ENCODE measurements around the gene LYZ. TPM values are rescaled to one million over a fixed set of nuclear protein-coding genes. Genes with fewer than 3 reads are reported as not detected.
A peak's percentile ranks its signal among the peaks of the same experiment; 100 is the strongest.

LYZ gene
- total RNA-seq, 3 donors from 2014 or later (not counting 1 experiment from before 2014, with no cell fraction given) = 83.1 to 337 (median 146) TPM

- intact Hi-C loops (cut with micrococcal nuclease) = no loop called here
- H3K27ac ChIP-seq (ENCODE audit: low read length) = no peak overlapping the region
- ATAC-seq = no peak
- no peaks in the 10 kb centered on the region for H3K36me3 ChIP-seq (ENCODE audit: control insufficient read depth, insufficient read depth, low read length)
- no peak overlapping the region for H3K4me3 ChIP-seq (ENCODE audit: low read length)
- DNase-seq = no peak
- Mint-ChIP-seq H3K27me3 (ENCODE audit: low read depth in 2 of 2) (peaks cover 0 to 5% of the 10 kb centered on the region in 2 donors), H3K27ac (no peak overlapping the region), H3K4me3 (no peak overlapping the region), H3K9me3 (no peaks in the 10 kb centered on the region), H3K4me1 (no peaks in the 10 kb centered on the region), H3K36me3 (no peaks in the 10 kb centered on the region)
- no peaks in the 10 kb centered on the region for H3K27me3 ChIP-seq (ENCODE audit: control insufficient read depth, insufficient read depth, low read length)
- no peaks in the 10 kb centered on the region for H3K9me3 ChIP-seq (ENCODE audit: control insufficient read depth, insufficient read depth, low read length)
- WGBS (ENCODE audit: insufficient coverage) = 92% methylated on average over 2 of the region's 2 CpGs
- H3K4me1 ChIP-seq (ENCODE audit: control insufficient read depth, insufficient read depth, low read length) = no peaks in the 10 kb centered on the region
- no peak for TF ChIP-seq CTCF (IDR thresholded peaks at IDR 0.05)
Observed at GRCh38 chr12:69339999-69340398, 8.2 kb upstream of the LYZ start.

- H3K4me1 ChIP-seq (ENCODE audit: control insufficient read depth, insufficient read depth, low read length) = no peaks in the 10 kb centered on the region
- H3K4me3 ChIP-seq (ENCODE audit: low read length) = no peak overlapping the region
- Mint-ChIP-seq H3K27ac (no peak overlapping the region), H3K4me3 (no peak overlapping the region), H3K9me3 (no peaks in the 10 kb centered on the region), H3K27me3 (ENCODE audit: low read depth in 2 of 2) (peaks cover 0 to 5% of the 10 kb centered on the region in 2 donors), H3K36me3 (no peaks in the 10 kb centered on the region), H3K4me1 (no peaks in the 10 kb centered on the region)
- WGBS (ENCODE audit: insufficient coverage) = 20% methylated on average over 4 of the region's 5 CpGs
- intact Hi-C loops (cut with micrococcal nuclease) = no loop called here
- H3K9me3 ChIP-seq (ENCODE audit: control insufficient read depth, insufficient read depth, low read length) = no peaks in the 10 kb centered on the region
- H3K27me3 ChIP-seq (ENCODE audit: control insufficient read depth, insufficient read depth, low read length) = no peaks in the 10 kb centered on the region
- peak in 1 of 3 donors; percentile 52 for ATAC-seq
- no peaks in the 10 kb centered on the region for H3K36me3 ChIP-seq (ENCODE audit: control insufficient read depth, insufficient read depth, low read length)
- TF ChIP-seq CTCF (IDR thresholded peaks at IDR 0.05) = no peak
- DNase-seq = no peak
- H3K27ac ChIP-seq (ENCODE audit: low read length) = no peak overlapping the region
Observed at GRCh38 chr12:69341328-69341727, 6.9 kb upstream of the LYZ start.

GRCh38 chr12:69342421-69342820 lies 5.8 kb upstream of the LYZ start:
- no peak overlapping the region for H3K27ac Mint-ChIP-seq
- Histone ChIP-seq H3K27ac (ENCODE audit: low read length) (no peak overlapping the region), H3K9me3 (ENCODE audit: control insufficient read depth, insufficient read depth, low read length) (no peaks in the 10 kb centered on the region), H3K4me3 (ENCODE audit: low read length) (no peak overlapping the region), H3K27me3 (ENCODE audit: control insufficient read depth, insufficient read depth, low read length) (no peaks in the 10 kb centered on the region), H3K4me1 (ENCODE audit: control insufficient read depth, insufficient read depth, low read length) (no peaks in the 10 kb centered on the region), H3K36me3 (ENCODE audit: control insufficient read depth, insufficient read depth, low read length) (no peaks in the 10 kb centered on the region)
- H3K9me3 Mint-ChIP-seq = no peaks in the 10 kb centered on the region
- no peak for TF ChIP-seq CTCF (IDR thresholded peaks at IDR 0.05)
- ATAC-seq (no peak), DNase-seq (no peak)
- no peaks in the 10 kb centered on the region for H3K36me3 Mint-ChIP-seq
- peaks cover 0 to 5% of the 10 kb centered on the region in 2 donors for H3K27me3 Mint-ChIP-seq (ENCODE audit: low read depth in 2 of 2)
- H3K4me3 Mint-ChIP-seq = no peak overlapping the region
- WGBS (ENCODE audit: insufficient coverage) = 84% methylated on average over 2 of the region's 2 CpGs
- intact Hi-C loops (cut with micrococcal nuclease) = no loop called here
- no peaks in the 10 kb centered on the region for H3K4me1 Mint-ChIP-seq

DNA sequence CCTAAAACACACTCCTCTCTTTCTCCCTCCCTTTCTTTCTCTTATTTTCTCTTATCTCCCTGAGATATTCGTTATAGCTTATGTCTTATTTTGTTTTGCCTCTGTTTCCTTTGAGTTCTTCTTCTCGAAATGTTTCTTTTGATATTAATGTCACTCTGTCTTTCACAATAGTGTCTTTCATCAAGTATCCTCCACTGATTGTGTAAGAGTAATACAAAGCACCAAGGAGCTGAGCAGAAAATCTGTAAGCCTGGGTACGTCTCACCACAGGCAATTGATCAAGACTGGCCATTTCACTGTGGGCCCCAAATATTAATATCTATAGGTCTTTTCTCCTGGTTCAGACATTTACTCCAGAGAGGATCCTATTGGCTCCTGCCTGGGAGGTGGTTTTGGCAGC lies 4.8 kb upstream of the LYZ start:
- Mint-ChIP-seq H3K27me3 (ENCODE audit: low read depth in 2 of 2) (peaks cover 0 to 5% of the 10 kb centered on the region in 2 donors), H3K4me1 (no peaks in the 10 kb centered on the region), H3K9me3 (no peaks in the 10 kb centered on the region), H3K27ac (no peak overlapping the region), H3K36me3 (no peaks in the 10 kb centered on the region), H3K4me3 (no peak overlapping the region)
- TF ChIP-seq CTCF (IDR thresholded peaks at IDR 0.05) = no peak
- Histone ChIP-seq H3K4me1 (ENCODE audit: control insufficient read depth, insufficient read depth, low read length) (no peaks in the 10 kb centered on the region), H3K4me3 (ENCODE audit: low read length) (no peak overlapping the region), H3K27me3 (ENCODE audit: control insufficient read depth, insufficient read depth, low read length) (no peaks in the 10 kb centered on the region), H3K36me3 (ENCODE audit: control insufficient read depth, insufficient read depth, low read length) (no peaks in the 10 kb centered on the region), H3K9me3 (ENCODE audit: control insufficient read depth, insufficient read depth, low read length) (no peaks in the 10 kb centered on the region), H3K27ac (ENCODE audit: low read length) (no peak overlapping the region)
- 94% methylated on average over 2 of the region's 3 CpGs for WGBS (ENCODE audit: insufficient coverage)
- ATAC-seq (no peak), DNase-seq (no peak)
- intact Hi-C loops (cut with micrococcal nuclease) = no loop called here
